OCI-LY1 (cell line): ENCODE measurements around the gene PIEZO1.

ENCODE experiments used
- H2AFZ ChIP-seq: fragments of 200-600 bp; sonication (generic), shearing (Covaris generic); 2 replicates; pipeline ENCODE4 v1.6.0; 2014; ENCODE audit warnings: antibody characterized with exemption, mild to moderate bottlenecking, low read length
- H3F3A ChIP-seq: fragments of 200-600 bp; sonication (generic), shearing (Covaris generic); 2 replicates; pipeline ENCODE4 v1.6.0; 2014; ENCODE audit warnings: mild to moderate bottlenecking, antibody characterized with exemption, low read length, moderate library complexity; ENCODE audit not compliant: insufficient read depth
- H3K27ac ChIP-seq: fragments of 200-600 bp; sonication (generic); 2 replicates; pipeline ENCODE4 v1.5.1; 2014; ENCODE audit warnings: low read length, mixed run types, mild to moderate bottlenecking, low read depth; ENCODE audit not compliant: poor library complexity, severe bottlenecking
- H3K27me3 ChIP-seq: fragments of 200-600 bp; sonication (generic); 2 replicates; pipeline ENCODE4 v1.6.0; 2014; ENCODE audit warnings: antibody characterized with exemption, mild to moderate bottlenecking, low read length, moderate library complexity; ENCODE audit not compliant: insufficient read depth
- H3K36me3 ChIP-seq: fragments of 200-600 bp; sonication (generic); 2 replicates; pipeline ENCODE4 v1.6.1; 2014; ENCODE audit warnings: mild to moderate bottlenecking, antibody characterized with exemption, low read length, moderate library complexity, mixed read lengths; ENCODE audit not compliant: insufficient read depth
- H3K4me1 ChIP-seq: fragments of 200-600 bp; sonication (generic); 2 replicates; pipeline ENCODE4 v1.5.1; 2014; ENCODE audit warnings: mild to moderate bottlenecking, low read length, moderate library complexity; ENCODE audit not compliant: insufficient read depth, severe bottlenecking
- H3K4me2 ChIP-seq: fragments of 200-600 bp; sonication (generic), shearing (Covaris generic); 2 replicates; pipeline ENCODE4 v1.6.1; 2014; ENCODE audit warnings: low read length
- H3K4me3 ChIP-seq: fragments of 200-600 bp; sonication (generic); 2 replicates; pipeline ENCODE4 v1.5.1; 2014; ENCODE audit warnings: low read length, low read depth, mild to moderate bottlenecking, mixed read lengths; ENCODE audit not compliant: poor library complexity, severe bottlenecking
- H3K79me2 ChIP-seq: fragments of 200-600 bp; shearing (Covaris generic); 2 replicates; pipeline ENCODE4 v1.6.1; 2016; ENCODE audit warnings: mixed run types, low read length, mixed read lengths; ENCODE audit not compliant: insufficient read depth
- H3K9ac ChIP-seq: fragments of 200-600 bp; sonication (generic), shearing (Covaris generic); 2 replicates; pipeline ENCODE4 v1.6.1; 2014; ENCODE audit warnings: mild to moderate bottlenecking, low read length, mixed read lengths
- H3K9me2 ChIP-seq: fragments of 200-600 bp; sonication (generic), shearing (Covaris generic); 2 replicates; pipeline ENCODE4 v1.6.1; 2014; ENCODE audit warnings: low read depth, mild to moderate bottlenecking, low read length, mixed read lengths
- H3K9me3 ChIP-seq: fragments of 200-600 bp; shearing (Covaris generic); 2 replicates; pipeline ENCODE4 v1.6.1; 2014; ENCODE audit warnings: low read length, mixed read lengths
- H4K20me1 ChIP-seq: fragments of 200-600 bp; sonication (generic), shearing (Covaris generic); 2 replicates; pipeline ENCODE4 v1.6.0; 2016; ENCODE audit warnings: mild to moderate bottlenecking, low read length; ENCODE audit not compliant: insufficient read depth
- EZH2 ChIP-seq: fragments of 200-600 bp; sonication (generic), shearing (Covaris generic); IDR thresholded peaks from 2 replicates; pipeline ENCODE4 v1.8.0; 2017; ENCODE audit warnings: borderline replicate concordance, mixed run types, mild to moderate bottlenecking, antibody characterized with exemption, low read length, moderate library complexity, mixed read lengths
- TF ChIP-seq, protein P1 (sequence below): fragments of 200-600 bp; sonication (generic), shearing (Covaris generic); IDR thresholded peaks from 2 replicates; pipeline ENCODE4 v1.5.1; 2017; ENCODE audit warnings: mild to moderate bottlenecking, antibody characterized with exemption, low read length, moderate library complexity, mixed read lengths

PIEZO1 gene

DNA sequence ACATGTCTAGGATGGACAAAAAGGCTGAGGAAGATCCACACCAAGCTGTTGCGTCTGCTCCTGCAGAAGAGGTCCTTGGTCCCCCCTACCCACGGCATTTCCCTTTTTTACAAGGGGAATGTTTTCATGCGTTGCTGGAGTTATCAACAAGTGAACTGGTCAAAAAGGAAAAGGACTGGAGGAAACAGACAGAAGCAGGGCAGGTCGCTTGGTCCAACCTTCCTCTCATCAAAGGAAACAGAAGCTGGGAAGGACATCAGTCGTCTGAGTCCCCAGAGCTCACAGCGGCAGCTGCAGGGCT lies 26.1 kb downstream of the PIEZO1 start:
- no peaks in the 10 kb centered on the region for H3K9me2 ChIP-seq
- no peak overlapping the region for H3K9ac ChIP-seq
- H3K4me2 ChIP-seq, result no peak overlapping the region; the same call in 1 of the 2 replicates
- H3K4me3 ChIP-seq, result no peak overlapping the region
- peaks cover 29% of the 10 kb centered on the region for H3K27me3 ChIP-seq
- TF ChIP-seq, protein P1, sequence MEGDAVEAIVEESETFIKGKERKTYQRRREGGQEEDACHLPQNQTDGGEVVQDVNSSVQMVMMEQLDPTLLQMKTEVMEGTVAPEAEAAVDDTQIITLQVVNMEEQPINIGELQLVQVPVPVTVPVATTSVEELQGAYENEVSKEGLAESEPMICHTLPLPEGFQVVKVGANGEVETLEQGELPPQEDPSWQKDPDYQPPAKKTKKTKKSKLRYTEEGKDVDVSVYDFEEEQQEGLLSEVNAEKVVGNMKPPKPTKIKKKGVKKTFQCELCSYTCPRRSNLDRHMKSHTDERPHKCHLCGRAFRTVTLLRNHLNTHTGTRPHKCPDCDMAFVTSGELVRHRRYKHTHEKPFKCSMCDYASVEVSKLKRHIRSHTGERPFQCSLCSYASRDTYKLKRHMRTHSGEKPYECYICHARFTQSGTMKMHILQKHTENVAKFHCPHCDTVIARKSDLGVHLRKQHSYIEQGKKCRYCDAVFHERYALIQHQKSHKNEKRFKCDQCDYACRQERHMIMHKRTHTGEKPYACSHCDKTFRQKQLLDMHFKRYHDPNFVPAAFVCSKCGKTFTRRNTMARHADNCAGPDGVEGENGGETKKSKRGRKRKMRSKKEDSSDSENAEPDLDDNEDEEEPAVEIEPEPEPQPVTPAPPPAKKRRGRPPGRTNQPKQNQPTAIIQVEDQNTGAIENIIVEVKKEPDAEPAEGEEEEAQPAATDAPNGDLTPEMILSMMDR, result no peak
- TF ChIP-seq EZH2, result no peak
- no peaks in the 10 kb centered on the region for H3K9me3 ChIP-seq
- H3K4me1 ChIP-seq, result no peaks in the 10 kb centered on the region
- no peaks in the 10 kb centered on the region for H3K79me2 ChIP-seq
- no peaks in the 10 kb centered on the region for H3F3A ChIP-seq
- H3K27ac ChIP-seq, result no peak overlapping the region
- no peaks in the 10 kb centered on the region for H3K36me3 ChIP-seq
- H2AFZ ChIP-seq, result no peak overlapping the region
- H4K20me1 ChIP-seq, result no peaks in the 10 kb centered on the region

DNA sequence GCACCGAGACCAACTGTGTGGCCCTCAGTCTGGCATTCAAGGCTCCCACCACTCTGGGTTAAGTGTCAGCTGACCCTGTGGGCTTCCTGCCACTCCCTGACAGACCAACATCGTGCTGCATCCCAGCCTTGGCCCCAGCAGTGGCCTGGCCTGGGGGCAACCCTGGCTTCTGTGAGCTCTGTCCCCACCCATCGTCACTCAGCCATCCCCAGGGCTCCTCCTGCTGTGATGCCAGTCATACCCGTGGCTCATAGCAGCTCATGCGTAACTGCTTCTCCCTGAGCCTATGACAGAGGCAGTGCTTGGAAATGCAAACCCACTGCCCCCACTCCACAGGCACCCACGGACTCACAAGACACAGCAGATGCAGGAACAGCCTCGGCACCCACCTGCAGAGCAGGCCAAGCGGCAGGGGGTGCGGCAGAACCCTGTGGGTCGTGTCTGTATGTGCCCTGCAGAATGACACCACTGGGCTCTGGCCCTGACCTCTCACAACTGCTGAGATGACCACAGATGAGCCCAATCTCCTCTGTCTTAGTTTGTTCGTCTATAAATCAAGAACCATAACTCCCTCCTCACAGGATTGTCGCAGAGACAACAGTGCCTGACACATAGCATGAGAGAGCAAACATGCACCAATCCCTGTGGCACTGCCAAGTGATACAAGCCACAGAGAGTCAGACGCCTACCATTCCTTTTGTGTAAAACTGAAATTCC lies 26.6 kb downstream of the PIEZO1 start:
- Histone ChIP-seq H3K4me3 (no peak overlapping the region), H3K9me3 (no peaks in the 10 kb centered on the region), H3K9ac (no peak overlapping the region), H3K36me3 (no peaks in the 10 kb centered on the region), H3K4me2 (no peak overlapping the region), H3K27me3 (peaks cover 26% of the 10 kb centered on the region), H3K79me2 (no peaks in the 10 kb centered on the region), H3K27ac (no peak overlapping the region), H3F3A (no peaks in the 10 kb centered on the region), H4K20me1 (no peaks in the 10 kb centered on the region), H3K9me2 (no peaks in the 10 kb centered on the region), H3K4me1 (no peaks in the 10 kb centered on the region), H2AFZ (no peak overlapping the region)
- TF ChIP-seq, protein P1, result no peak
- TF ChIP-seq EZH2, result no peak

DNA sequence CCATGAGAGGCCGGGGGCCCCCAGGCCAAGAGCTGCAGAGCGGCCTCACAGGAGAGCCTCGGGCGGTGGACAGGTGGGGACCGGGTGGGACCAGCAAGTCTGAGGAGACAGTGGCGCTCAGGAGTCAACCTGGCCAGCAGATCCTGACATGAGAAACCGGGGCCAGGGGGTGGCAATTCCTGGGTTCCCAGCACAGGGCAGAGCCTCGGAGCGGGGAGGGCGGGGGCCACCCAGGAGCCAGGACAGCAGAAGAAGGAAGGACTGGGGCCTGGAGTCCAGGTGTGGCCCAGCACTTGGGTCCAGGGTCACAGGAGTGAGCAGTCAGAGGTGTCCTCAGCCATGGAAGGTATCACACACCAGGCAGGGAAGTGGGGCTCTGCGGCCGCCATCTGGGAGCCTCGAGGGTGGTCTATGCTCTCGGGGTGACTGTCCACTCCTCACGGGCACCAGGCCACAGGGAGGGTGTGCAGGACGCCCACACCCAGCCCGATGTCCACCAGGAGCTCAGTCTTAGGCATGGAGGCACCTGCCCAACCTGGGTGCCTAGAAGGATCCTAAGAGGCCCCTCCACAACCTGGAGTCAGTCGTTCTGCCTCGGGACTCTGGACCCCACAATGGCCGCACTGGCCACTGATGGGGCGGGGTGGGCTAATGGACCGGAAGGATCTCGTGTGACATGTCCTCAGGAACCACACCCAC lies 29.1 kb downstream of the PIEZO1 start:
- Histone ChIP-seq H3F3A (no peaks in the 10 kb centered on the region), H3K27me3 (peaks cover 8% of the 10 kb centered on the region), H3K36me3 (no peaks in the 10 kb centered on the region), H3K9me2 (no peaks in the 10 kb centered on the region), H3K9me3 (no peaks in the 10 kb centered on the region), H3K79me2 (no peaks in the 10 kb centered on the region), H4K20me1 (no peaks in the 10 kb centered on the region), H3K27ac (no peak overlapping the region), H2AFZ (no peak overlapping the region), H3K4me1 (no peaks in the 10 kb centered on the region), H3K4me2 (no peak overlapping the region), H3K9ac (no peak overlapping the region), H3K4me3 (no peak overlapping the region)
- no peak for TF ChIP-seq EZH2
- TF ChIP-seq, protein P1, result no peak
